AG04449 (cell line): ENCODE data around the gene ARHGAP8.

Experiments
- CTCF ChIA-PET: fragments of 350-600 bp; formaldehyde crosslinking; extraction: SDS; loops from one replicate; lab custom pipeline; 2021; ENCODE audit warnings: antibody characterized with exemption; lab: Yijun Ruan, JAX
- POLR2A ChIA-PET: fragments of 400-600, 350-600 bp; formaldehyde crosslinking; extraction: SDS; loops from one replicate; lab custom pipeline; 2020; ENCODE audit warnings: antibody characterized with exemption, inconsistent platforms; lab: Yijun Ruan, JAX
- DNase-seq: peaks from one replicate; pipeline ENCODE4 v3.0.0-alpha.2; 2010; ENCODE audit warnings: low read depth, low spot score
- H3K4me3 ChIP-seq: 2 replicates; pipeline ENCODE4 v1.5.1; 2011; ENCODE audit warnings: low read depth, mild to moderate bottlenecking, control low read depth, low read length
- TF ChIP-seq, protein P1 (sequence below): IDR thresholded peaks from one replicate; pipeline ENCODE4 v1.5.1; 2011; ENCODE audit warnings: mild to moderate bottlenecking, moderate library complexity, low read length, control low read depth, inconsistent platforms; ENCODE audit not compliant: insufficient read depth; ENCODE audit errors: missing control alignments

The ARHGAP8 gene

GRCh38 chr22:44892803-44893730, 140.7 kb downstream of the ARHGAP8 start:
- ChIA-PET CTCF (no interaction called here), POLR2A (no interaction called here)
- no peak for DNase-seq
- TF ChIP-seq, protein P1, sequence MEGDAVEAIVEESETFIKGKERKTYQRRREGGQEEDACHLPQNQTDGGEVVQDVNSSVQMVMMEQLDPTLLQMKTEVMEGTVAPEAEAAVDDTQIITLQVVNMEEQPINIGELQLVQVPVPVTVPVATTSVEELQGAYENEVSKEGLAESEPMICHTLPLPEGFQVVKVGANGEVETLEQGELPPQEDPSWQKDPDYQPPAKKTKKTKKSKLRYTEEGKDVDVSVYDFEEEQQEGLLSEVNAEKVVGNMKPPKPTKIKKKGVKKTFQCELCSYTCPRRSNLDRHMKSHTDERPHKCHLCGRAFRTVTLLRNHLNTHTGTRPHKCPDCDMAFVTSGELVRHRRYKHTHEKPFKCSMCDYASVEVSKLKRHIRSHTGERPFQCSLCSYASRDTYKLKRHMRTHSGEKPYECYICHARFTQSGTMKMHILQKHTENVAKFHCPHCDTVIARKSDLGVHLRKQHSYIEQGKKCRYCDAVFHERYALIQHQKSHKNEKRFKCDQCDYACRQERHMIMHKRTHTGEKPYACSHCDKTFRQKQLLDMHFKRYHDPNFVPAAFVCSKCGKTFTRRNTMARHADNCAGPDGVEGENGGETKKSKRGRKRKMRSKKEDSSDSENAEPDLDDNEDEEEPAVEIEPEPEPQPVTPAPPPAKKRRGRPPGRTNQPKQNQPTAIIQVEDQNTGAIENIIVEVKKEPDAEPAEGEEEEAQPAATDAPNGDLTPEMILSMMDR = no peak
- no peak overlapping the region for H3K4me3 ChIP-seq

DNA sequence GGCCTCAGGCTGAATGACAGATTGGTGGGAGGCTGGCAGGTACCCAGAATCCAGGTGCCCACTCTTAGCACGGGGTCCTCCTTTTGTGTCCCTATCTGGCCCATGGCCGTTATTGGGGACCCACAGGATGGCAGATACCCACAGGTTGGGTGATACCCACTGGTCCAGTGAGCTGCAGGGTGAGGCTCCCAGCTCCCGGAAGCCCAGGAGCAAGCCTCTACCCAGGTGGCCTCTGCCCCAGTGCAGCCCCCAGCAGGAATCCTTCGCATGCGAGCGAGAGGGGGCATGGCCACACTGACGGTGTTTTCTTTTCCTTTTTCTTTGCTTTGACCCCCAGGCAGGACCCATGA, 141.3 kb downstream of the ARHGAP8 start:
- H3K4me3 ChIP-seq = no peak overlapping the region
- TF ChIP-seq, protein P1 = no peak
- no peak for DNase-seq
- ChIA-PET POLR2A (no interaction called here), CTCF (no interaction called here)

DNA sequence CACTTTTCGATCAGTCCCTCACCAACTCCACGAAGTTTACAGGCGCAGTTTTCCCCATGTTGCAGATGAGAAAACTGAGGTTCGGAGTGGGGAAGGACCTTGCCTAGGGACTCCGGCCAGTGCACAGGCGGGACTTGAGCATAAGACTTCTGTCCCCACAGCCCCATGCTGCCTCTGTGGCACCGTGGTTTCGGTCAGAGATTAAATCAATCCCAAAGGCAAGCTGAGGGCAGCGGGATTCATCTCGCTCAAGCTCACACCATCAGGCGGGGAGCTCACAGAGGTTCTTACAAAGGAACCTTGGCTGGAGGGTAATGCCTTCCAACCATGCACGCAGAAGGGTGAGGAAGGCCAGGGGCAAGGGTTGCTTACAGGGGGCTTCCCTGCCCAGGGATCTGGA, 141.9 kb downstream of the ARHGAP8 start:
- H3K4me3 ChIP-seq = no peak overlapping the region
- TF ChIP-seq, protein P1 = no peak
- ChIA-PET POLR2A (no interaction called here), CTCF (no interaction called here)
- DNase-seq = no peak

- ChIA-PET CTCF (no interaction called here), POLR2A (no interaction called here)
- no peak overlapping the region for H3K4me3 ChIP-seq
- no peak for DNase-seq
- TF ChIP-seq, protein P1 = no peak
Observed at GRCh38 chr22:44894782-44895181, 142.4 kb downstream of the ARHGAP8 start.

DNA sequence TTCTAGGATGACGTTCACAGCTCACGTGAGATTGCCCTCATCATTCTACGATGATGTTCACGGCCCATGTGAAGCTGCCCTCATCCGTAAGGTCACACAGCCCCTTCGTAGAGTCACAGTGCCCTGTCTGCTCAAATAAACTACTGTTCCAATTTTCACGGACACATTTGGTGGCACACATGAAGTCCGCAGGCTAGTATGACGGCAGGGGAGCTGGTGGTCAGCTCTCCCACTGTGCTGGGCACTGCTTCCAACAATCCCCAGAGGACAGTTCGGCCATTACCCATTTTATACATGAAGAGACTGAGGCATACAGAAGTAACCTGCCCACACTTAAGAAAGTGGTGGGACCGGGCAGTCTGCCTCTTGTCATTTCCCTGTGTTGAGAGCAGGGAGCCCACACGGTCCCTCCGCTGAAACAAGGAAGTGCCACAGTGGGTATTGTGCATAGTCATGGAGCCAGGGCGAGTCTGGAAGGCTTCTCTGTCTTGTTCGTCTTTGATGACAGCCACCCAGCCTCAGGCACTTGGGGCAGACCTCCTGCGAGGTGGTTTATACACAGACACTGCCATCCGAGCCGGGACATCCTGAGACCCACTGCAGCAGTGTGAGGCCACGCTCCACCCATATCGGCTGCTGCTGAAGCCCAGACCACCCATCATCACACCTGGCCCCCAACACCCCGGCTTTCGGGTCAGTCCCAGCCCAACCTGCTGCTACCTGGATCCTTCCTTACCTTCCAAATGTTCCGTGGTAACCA, 143.1 kb downstream of the ARHGAP8 start:
- no peak overlapping the region for H3K4me3 ChIP-seq
- ChIA-PET POLR2A (no interaction called here), CTCF (no interaction called here)
- TF ChIP-seq, protein P1 = no peak
- no peak for DNase-seq

GRCh38 chr22:44898236-44898635, 145.9 kb downstream of the ARHGAP8 start:
- ChIA-PET CTCF (no interaction called here), POLR2A (no interaction called here)
- TF ChIP-seq, protein P1 = no peak
- DNase-seq = no peak
- no peak overlapping the region for H3K4me3 ChIP-seq
